GM19239 (cell line): Measurements from ENCODE around the gene ZFP28.

Experiments
- DNase-seq: peaks from one replicate; pipeline ENCODE4 v3.0.0; 2011; ENCODE audit warnings: low spot score; ENCODE audit not compliant: insufficient read length
- FAIRE-seq: peaks from 2 replicates; lab custom pipeline; 2011; peaks lifted over from hg19 to GRCh38; lab: Jason Lieb, UNC

Gene ZFP28

GRCh38 chr19:56538761-56539263, at the start of gene ZFP28:
Gene ZFP28, plus strand, starts transcription at chr19:56538948. Its CDS starts 71 bp downstream, at chr19:56539019.
- FAIRE-seq (no peak), DNase-seq (peak; percentile 27)

GRCh38 chr19:56491399-56491798, 47.3 kb upstream of the ZFP28 start:
- FAIRE-seq = no peak
- no peak for DNase-seq

GRCh38 chr19:56504581-56504980, 34.2 kb upstream of the ZFP28 start:
- FAIRE-seq (no peak), DNase-seq (no peak)

- DNase-seq = no peak
- FAIRE-seq = no peak
These were observed 31.1 kb upstream of the ZFP28 start, which contains the start of gene ZNF471 for GRCh38 chr19:56507446-56508289. Gene ZNF471, plus strand, starts transcription at chr19:56507855. Its CDS starts 3,717 bp downstream, at chr19:56511572.

- DNase-seq = no peak
- FAIRE-seq = no peak
These were observed 30.4 kb upstream of the ZFP28 start for GRCh38 chr19:56508290-56508778.

GRCh38 chr19:56525214-56525860, 13.4 kb upstream of the ZFP28 start:
- FAIRE-seq (no peak), DNase-seq (no peak)

GRCh38 chr19:56537442-56537841, 1.3 kb upstream of the ZFP28 start:
- no peak for FAIRE-seq
- DNase-seq = no peak

GRCh38 chr19:56538254-56538760, 441 bp upstream of the ZFP28 start:
- no peak for FAIRE-seq
- peak; percentile 60 for DNase-seq

- no peak for DNase-seq
These were observed 5.0 kb downstream of the ZFP28 start for GRCh38 chr19:56543776-56544175.

GRCh38 chr19:56547535-56547934, 8.8 kb downstream of the ZFP28 start:
- DNase-seq (no peak), FAIRE-seq (no peak)

More at GRCh38 chr19:56543776-56544175, 5.0 kb downstream of the ZFP28 start:
- FAIRE-seq = no peak

- FAIRE-seq = no peak
- no peak for DNase-seq
These were observed 15.6 kb downstream of the ZFP28 start for GRCh38 chr19:56554272-56554869.

GRCh38 chr19:56562766-56563165, 24.0 kb downstream of the ZFP28 start:
- FAIRE-seq = no peak
- DNase-seq = no peak

- FAIRE-seq (no peak), DNase-seq (peak; percentile 12)
These were observed 28.1 kb downstream of the ZFP28 start for GRCh38 chr19:56566904-56567273.

- peak; percentile 76 for DNase-seq
- peak; percentile 55 for FAIRE-seq
These were observed 28.7 kb downstream of the ZFP28 start, which contains the start of gene ZNF470 for GRCh38 chr19:56567274-56568120. Gene ZNF470, plus strand, starts transcription at chr19:56567468. Its CDS starts 2,844 bp downstream, at chr19:56570312.

- DNase-seq (no peak), FAIRE-seq (no peak)
These were observed 33.8 kb downstream of the ZFP28 start for GRCh38 chr19:56572589-56572988.

GRCh38 chr19:56573914-56574313, 35.2 kb downstream of the ZFP28 start:
- DNase-seq (no peak), FAIRE-seq (no peak)

- no peak for DNase-seq
- no peak for FAIRE-seq
These were observed 39.2 kb downstream of the ZFP28 start for GRCh38 chr19:56577719-56578602.

- FAIRE-seq (no peak), DNase-seq (no peak)
These were observed 55.7 kb downstream of the ZFP28 start for GRCh38 chr19:56594446-56594782.
